ENCODE results near the gene RTL10.

Gene RTL10

GRCh38 chr22:19807161-19807913 lies 47.3 kb downstream of the RTL10 start:
- no peak for DNase-seq

- DNase-seq, result no peak
Observed at GRCh38 chr22:19806213-19807160, 48.2 kb downstream of the RTL10 start.

- no peak for DNase-seq
Observed at GRCh38 chr22:19805821-19806212, 48.9 kb downstream of the RTL10 start.
